Smooth muscle cell (in vitro differentiated cells): Measurements from ENCODE around the gene CREB5. TPM values are rescaled to one million over a fixed set of nuclear protein-coding genes. Genes with fewer than 3 reads are reported as not detected.

Experiments used
- DNase-seq: peaks from one replicate; lab custom pipeline; 2025; ENCODE audit not compliant: unreplicated experiment; lab: John Stamatoyannopoulos, UW
- H2AFZ ChIP-seq: fragments of 200-600 bp; sonication (generic); 2 replicates; pipeline ENCODE4 v1.6.0; 2016; ENCODE audit warnings: antibody characterized with exemption, low read depth, mild to moderate bottlenecking
- H3F3A ChIP-seq: fragments of 200-600 bp; sonication (generic); 2 replicates; pipeline ENCODE4 v1.6.0; 2017; ENCODE audit warnings: antibody characterized with exemption, low read depth
- H3K27ac ChIP-seq: fragments of 200-600 bp; sonication (generic); 2 replicates; pipeline ENCODE4 v1.5.1; 2016; ENCODE audit warnings: low read depth, mild to moderate bottlenecking
- H3K27me3 ChIP-seq: fragments of 200-600 bp; sonication (generic); 2 replicates; pipeline ENCODE4 v1.6.1; 2016; ENCODE audit warnings: low read depth, mild to moderate bottlenecking
- H3K36me3 ChIP-seq: fragments of 200-600 bp; sonication (generic); 2 replicates; pipeline ENCODE4 v1.5.1; 2016; ENCODE audit warnings: low read depth
- H3K4me1 ChIP-seq: fragments of 200-600 bp; sonication (generic); 2 replicates; pipeline ENCODE4 v1.5.1; 2016; ENCODE audit warnings: low read depth
- H3K4me2 ChIP-seq: fragments of 200-600 bp; sonication (generic); 2 replicates; pipeline ENCODE4 v1.6.0; 2016; ENCODE audit warnings: mild to moderate bottlenecking
- H3K4me3 ChIP-seq: fragments of 200-600 bp; sonication (generic); 2 replicates; pipeline ENCODE4 v1.5.1; 2016; ENCODE audit warnings: mild to moderate bottlenecking
- H3K79me2 ChIP-seq: fragments of 200-600 bp; sonication (generic); 2 replicates; pipeline ENCODE4 v1.6.0; 2016; ENCODE audit warnings: low read depth, mild to moderate bottlenecking
- H3K9ac ChIP-seq: fragments of 200-600 bp; sonication (generic); 2 replicates; pipeline ENCODE4 v1.6.0; 2016; ENCODE audit warnings: low read depth
- H3K9me3 ChIP-seq: fragments of 200-600 bp; sonication (generic); replicated peaks from 2 replicates; pipeline ENCODE4 v1.5.1; 2016; ENCODE audit warnings: low read depth
- H4K20me1 ChIP-seq: fragments of 200-600 bp; sonication (generic); 2 replicates; pipeline ENCODE4 v1.6.0; 2016; ENCODE audit warnings: low read depth
- CTCF ChIP-seq: fragments of 200-600 bp; sonication (generic); IDR thresholded peaks from 2 replicates; pipeline ENCODE4 v1.5.1; 2017; ENCODE audit warnings: borderline replicate concordance, mild to moderate bottlenecking, antibody characterized with exemption; ENCODE audit not compliant: insufficient read depth, poor library complexity, severe bottlenecking
- WGBS: methylation state at CpG from one replicate; pipeline ENCODE4 v1.1.7; 2016; ENCODE audit warnings: low lambda C conversion rate; 5-methylcytosine and 5-hydroxymethylcytosine counted together
- polyA plus RNA-seq: library from polyadenylated mRNA; unstranded; fragments of >200 nt; fragmentation: Nextera tagmentation; extraction: Ambion mirVana; gene quantifications from 2 replicates; pipeline ENCODE4 v1.2.1, GENCODE V29; 2016
- total RNA-seq: library from RNA; depleted of rRNA; stranded (reverse); fragments of >200 nt; gene quantifications from 2 replicates; pipeline ENCODE4 v1.2.3, GENCODE V29; 2014

The CREB5 gene
- total and polyA plus RNA-seq, 2 experiments from 2014 or later = 6.2 to 18.2 TPM

DNA sequence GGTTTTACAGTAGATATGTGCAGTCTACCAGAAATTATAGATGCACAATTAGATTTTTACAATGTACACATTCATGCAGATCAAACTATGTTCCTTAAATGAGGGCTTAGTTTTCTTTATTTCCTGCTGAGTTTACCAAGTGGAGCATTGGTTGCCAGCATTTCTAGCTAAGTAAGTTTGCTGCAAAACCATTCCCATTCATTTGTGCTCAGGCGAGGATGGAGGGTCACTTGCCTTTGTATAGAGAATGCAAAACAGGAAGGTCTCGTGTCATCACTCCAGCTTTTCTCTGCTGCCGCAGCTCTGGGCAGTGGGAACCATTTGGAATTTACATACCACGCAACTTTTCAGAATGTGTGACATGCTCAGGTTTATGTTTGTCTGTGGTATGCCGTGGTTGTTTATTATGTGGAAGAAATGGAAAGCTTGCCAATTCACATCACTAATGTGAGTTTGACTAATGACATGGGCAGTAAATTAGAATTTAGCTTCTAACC is 347.2 kb downstream of the CREB5 start:
- H4K20me1 ChIP-seq = no peaks in the 10 kb centered on the region
- TF ChIP-seq CTCF = no peak
- no peaks in the 10 kb centered on the region for H3K9me3 ChIP-seq
- H3K4me2 ChIP-seq = no peak overlapping the region
- H3K79me2 ChIP-seq = no peaks in the 10 kb centered on the region
- H3K36me3 ChIP-seq = no peaks in the 10 kb centered on the region
- WGBS = 71% methylated on average over 5 of the region's 5 CpGs
- no peak overlapping the region for H3K4me3 ChIP-seq
- no peaks in the 10 kb centered on the region for H3F3A ChIP-seq
- no peak for DNase-seq
- no peaks in the 10 kb centered on the region for H3K27me3 ChIP-seq
- H2AFZ ChIP-seq = no peak overlapping the region
- H3K27ac ChIP-seq = no peak overlapping the region
- no peak overlapping the region for H3K9ac ChIP-seq
- H3K4me1 ChIP-seq = peaks cover 11% of the 10 kb centered on the region

- Histone ChIP-seq H2AFZ (no peak overlapping the region), H3K79me2 (no peaks in the 10 kb centered on the region)
- 100% methylated on average over 2 of the region's 2 CpGs for WGBS
Measured at GRCh38 chr7:28761505-28761904, 349.2 kb downstream of the CREB5 start.

GRCh38 chr7:28762651-28763050 is 350.3 kb downstream of the CREB5 start:
- no peak overlapping the region for H3K4me3 ChIP-seq
- no peak overlapping the region for H2AFZ ChIP-seq
- no peaks in the 10 kb centered on the region for H3K27me3 ChIP-seq
- WGBS = 94% methylated on average over 1 of the region's 1 CpG
- H3K4me1 ChIP-seq = peaks cover 11% of the 10 kb centered on the region
- H4K20me1 ChIP-seq = no peaks in the 10 kb centered on the region
- no peaks in the 10 kb centered on the region for H3F3A ChIP-seq
- no peak for DNase-seq
- TF ChIP-seq CTCF = no peak
- no peaks in the 10 kb centered on the region for H3K9me3 ChIP-seq
- no peak overlapping the region for H3K27ac ChIP-seq
- no peaks in the 10 kb centered on the region for H3K79me2 ChIP-seq
- no peak overlapping the region for H3K9ac ChIP-seq
- no peaks in the 10 kb centered on the region for H3K36me3 ChIP-seq
- no peak overlapping the region for H3K4me2 ChIP-seq

More at GRCh38 chr7:28761505-28761904, 349.2 kb downstream of the CREB5 start:
- H3K27ac ChIP-seq = no peak overlapping the region
- H3K9me3 ChIP-seq = no peaks in the 10 kb centered on the region
- H3K4me3 ChIP-seq = no peak overlapping the region
- no peaks in the 10 kb centered on the region for H3K27me3 ChIP-seq
- no peak for TF ChIP-seq CTCF
- no peaks in the 10 kb centered on the region for H3K36me3 ChIP-seq
- no peak for DNase-seq
- H3K4me2 ChIP-seq = no peak overlapping the region
- peaks cover 11% of the 10 kb centered on the region for H3K4me1 ChIP-seq
- no peak overlapping the region for H3K9ac ChIP-seq
- H3F3A ChIP-seq = no peaks in the 10 kb centered on the region
- no peaks in the 10 kb centered on the region for H4K20me1 ChIP-seq

DNA sequence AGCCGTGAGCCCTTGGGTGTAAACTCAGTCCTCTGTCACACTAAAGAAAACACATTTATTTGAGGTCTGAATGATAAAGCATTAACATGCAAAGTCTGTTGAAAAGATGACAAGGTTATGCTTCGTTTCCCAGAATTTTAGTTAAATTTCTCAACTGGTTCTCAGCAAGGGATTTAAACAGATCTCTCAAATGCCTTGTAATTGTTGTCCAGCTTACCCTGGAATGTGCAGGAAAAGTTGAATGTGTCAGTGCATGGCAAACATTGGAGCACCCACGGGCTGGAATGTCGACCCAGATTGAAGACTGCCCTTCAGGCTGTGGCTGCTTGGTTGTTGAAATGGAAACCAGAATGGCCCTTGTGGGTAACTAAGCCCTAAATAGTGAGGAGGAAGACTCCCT is 354.0 kb downstream of the CREB5 start:
- DNase-seq = no peak
- H3K27me3 ChIP-seq = no peaks in the 10 kb centered on the region
- H4K20me1 ChIP-seq = no peaks in the 10 kb centered on the region
- H3K36me3 ChIP-seq = no peaks in the 10 kb centered on the region
- no peak overlapping the region for H3K4me3 ChIP-seq
- no peaks in the 10 kb centered on the region for H3K79me2 ChIP-seq
- TF ChIP-seq CTCF = no peak
- 60% methylated on average over 4 of the region's 4 CpGs for WGBS
- no peak overlapping the region for H3K27ac ChIP-seq
- H3K4me1 ChIP-seq = no peaks in the 10 kb centered on the region
- no peak overlapping the region for H3K9ac ChIP-seq
- H2AFZ ChIP-seq = no peak overlapping the region
- H3K4me2 ChIP-seq = no peak overlapping the region
- no peaks in the 10 kb centered on the region for H3F3A ChIP-seq
- no peaks in the 10 kb centered on the region for H3K9me3 ChIP-seq
